Stimulated activated CD4-positive, alpha-beta T cell treated with anti-CD3 and anti-CD28 coated beads, Interleukin-4, amount 100 ng/mL, for 48 hours (primary cell): ENCODE data around the gene HIC1.

Experiments used
- DNase-seq, 2 donors: peaks; one replicate each; pipeline ENCODE4 v3.0.0-alpha.2; 2020; ENCODE audit warnings: low read depth in 2 of 2

The HIC1 gene

GRCh38 chr17:2059547-2060384 is 4.9 kb downstream of the HIC1 start:
- no peak for DNase-seq

GRCh38 chr17:2060385-2060658 is 5.4 kb downstream of the HIC1 start:
- no peak for DNase-seq

GRCh38 chr17:2060681-2061440 is 6.0 kb downstream of the HIC1 start:
- no peak for DNase-seq

GRCh38 chr17:2061441-2061958 is 6.6 kb downstream of the HIC1 start:
- no peak for DNase-seq

- no peak for DNase-seq
Observed at GRCh38 chr17:2062571-2063183, 7.8 kb downstream of the HIC1 start.

- DNase-seq, result no peak
Observed at GRCh38 chr17:2063261-2064146, 8.6 kb downstream of the HIC1 start.

- no peak for DNase-seq
Observed at GRCh38 chr17:2064147-2064489, 9.2 kb downstream of the HIC1 start.

- no peak for DNase-seq
Observed at GRCh38 chr17:2064520-2064971, 9.6 kb downstream of the HIC1 start.

GRCh38 chr17:2064980-2065785 is 10.3 kb downstream of the HIC1 start:
- DNase-seq, result peak; percentile 73 to 75

- no peak for DNase-seq
Observed at GRCh38 chr17:2065949-2066400, 11.1 kb downstream of the HIC1 start.

GRCh38 chr17:2067048-2067561 is 12.2 kb downstream of the HIC1 start:
- no peak for DNase-seq

GRCh38 chr17:2067608-2068024 is 12.7 kb downstream of the HIC1 start:
- DNase-seq, result no peak

GRCh38 chr17:2068031-2068518 is 13.2 kb downstream of the HIC1 start:
- DNase-seq, result no peak

GRCh38 chr17:2068519-2069051 is 13.7 kb downstream of the HIC1 start:
- DNase-seq, result no peak

GRCh38 chr17:2070241-2071023 is 15.5 kb downstream of the HIC1 start:
- peak; percentile 61 to 74 for DNase-seq

GRCh38 chr17:2071024-2071385 is 16.1 kb downstream of the HIC1 start:
- no peak for DNase-seq

GRCh38 chr17:2071455-2072281 is 16.8 kb downstream of the HIC1 start:
- DNase-seq, result no peak

GRCh38 chr17:2074919-2075318 is 20.0 kb downstream of the HIC1 start:
- DNase-seq, result no peak
